Ascending aorta (tissue), 2 donors: ENCODE measurements around the gene RIMBP2. TPM values are rescaled to one million over a fixed set of nuclear protein-coding genes. Genes with fewer than 3 reads are reported as not detected.

ENCODE experiments used
- DNase-seq, 2 donors: peaks; one replicate each; pipeline ENCODE4 v3.0.0-alpha.2; 2019; ENCODE audit warnings: low spot score in 2 of 2
- H3K27ac ChIP-seq, 2 donors: fragments of 200-600 bp; sonication (generic); one replicate each; pipeline ENCODE4 v1.5.1; 2016 to 2017; ENCODE audit warnings: mild to moderate bottlenecking in 1 of 2
- H3K27me3 ChIP-seq: fragments of 200-600 bp; sonication (generic); one replicate; pipeline ENCODE4 v1.5.1; 2017
- H3K36me3 ChIP-seq, 2 donors: fragments of 200-600 bp; sonication (generic); one replicate each; pipeline ENCODE4 v1.5.1; 2016
- H3K4me1 ChIP-seq, 2 donors: fragments of 200-600 bp; sonication (generic); one replicate each; pipeline ENCODE4 v1.5.1; 2016 to 2017; ENCODE audit warnings: mild to moderate bottlenecking in 1 of 2
- H3K4me3 ChIP-seq, 2 donors: fragments of 200-600 bp; sonication (generic); one replicate each; pipeline ENCODE4 v1.5.1; 2016 to 2017; ENCODE audit warnings: mild to moderate bottlenecking in 1 of 2
- H3K9me3 ChIP-seq, 2 donors: fragments of 200-600 bp; sonication (generic); one replicate each; pipeline ENCODE4 v1.5.1; 2016
- intact Hi-C: fragments of 100-400 bp; cut with DNase I; formaldehyde crosslinking; loops from one replicate; pipeline ENCODE4 v1.15.1; 2023
- total RNA-seq: library from RNA; depleted of rRNA; stranded (reverse); fragments of >200 nt; gene quantifications from one replicate; pipeline ENCODE4 v1.1.0, GENCODE V29; 2016
- TF ChIP-seq, protein P1 (sequence below), 3 experiments: fragments of 200-600 bp in 2 of 3; fragments of 450-650 bp in 1 of 3; sonication (generic) in 2 of 3; IDR thresholded peaks; one replicate each; pipeline ENCODE4 v1.5.1; 2016 to 2019; ENCODE audit warnings: antibody characterized with exemption in 3 of 3, mild to moderate bottlenecking in 1 of 3, moderate library complexity in 1 of 3

The RIMBP2 gene
- total RNA-seq, 1 donor from 2014 or later = not detected

DNA sequence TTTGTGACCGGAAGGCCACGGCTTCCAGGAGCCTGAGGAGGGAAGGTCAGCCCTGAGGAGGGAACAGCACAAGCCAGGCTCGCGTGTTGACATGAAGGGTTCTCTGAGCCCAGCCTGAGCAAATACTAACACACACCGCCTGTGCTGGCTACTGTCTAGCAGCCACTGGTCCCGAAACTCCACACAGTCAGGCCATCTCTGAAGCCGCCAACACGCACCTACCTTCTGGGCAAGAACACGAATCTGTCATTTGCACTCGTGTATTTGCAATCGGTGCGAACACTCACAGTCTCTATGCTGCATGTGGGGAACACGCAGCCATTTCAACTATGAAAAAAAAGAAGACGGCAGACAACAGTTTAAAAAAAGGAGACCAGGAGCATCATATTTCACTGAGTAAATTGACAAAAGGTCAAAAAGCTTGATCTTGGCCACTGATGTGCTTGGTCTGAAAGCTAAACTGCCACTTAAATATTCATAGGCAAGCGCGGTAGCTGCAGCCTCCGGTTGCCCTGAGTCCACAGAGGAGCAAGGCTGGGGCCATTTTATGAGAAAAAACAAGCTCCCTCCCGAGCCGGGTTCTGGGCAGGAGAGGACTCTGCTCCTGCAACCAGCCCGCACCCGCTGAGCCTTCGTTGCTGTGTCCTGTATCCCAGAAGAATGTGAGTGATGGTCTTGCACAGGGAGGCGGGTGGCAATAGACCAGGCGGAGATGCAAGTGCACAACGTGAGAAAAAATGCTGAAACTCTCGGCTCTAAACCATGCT lies 57.8 kb downstream of the RIMBP2 start:
- H3K36me3 ChIP-seq = no peaks in the 10 kb centered on the region
- DNase-seq = no peak
- H3K4me1 ChIP-seq = no peaks in the 10 kb centered on the region
- H3K27me3 ChIP-seq = no peaks in the 10 kb centered on the region
- no peak overlapping the region for H3K4me3 ChIP-seq
- H3K27ac ChIP-seq = no peak overlapping the region
- TF ChIP-seq, protein P1, sequence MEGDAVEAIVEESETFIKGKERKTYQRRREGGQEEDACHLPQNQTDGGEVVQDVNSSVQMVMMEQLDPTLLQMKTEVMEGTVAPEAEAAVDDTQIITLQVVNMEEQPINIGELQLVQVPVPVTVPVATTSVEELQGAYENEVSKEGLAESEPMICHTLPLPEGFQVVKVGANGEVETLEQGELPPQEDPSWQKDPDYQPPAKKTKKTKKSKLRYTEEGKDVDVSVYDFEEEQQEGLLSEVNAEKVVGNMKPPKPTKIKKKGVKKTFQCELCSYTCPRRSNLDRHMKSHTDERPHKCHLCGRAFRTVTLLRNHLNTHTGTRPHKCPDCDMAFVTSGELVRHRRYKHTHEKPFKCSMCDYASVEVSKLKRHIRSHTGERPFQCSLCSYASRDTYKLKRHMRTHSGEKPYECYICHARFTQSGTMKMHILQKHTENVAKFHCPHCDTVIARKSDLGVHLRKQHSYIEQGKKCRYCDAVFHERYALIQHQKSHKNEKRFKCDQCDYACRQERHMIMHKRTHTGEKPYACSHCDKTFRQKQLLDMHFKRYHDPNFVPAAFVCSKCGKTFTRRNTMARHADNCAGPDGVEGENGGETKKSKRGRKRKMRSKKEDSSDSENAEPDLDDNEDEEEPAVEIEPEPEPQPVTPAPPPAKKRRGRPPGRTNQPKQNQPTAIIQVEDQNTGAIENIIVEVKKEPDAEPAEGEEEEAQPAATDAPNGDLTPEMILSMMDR (IDR thresholded peaks at IDR 0.05) = no peak
- intact Hi-C loops = no loop called here
- H3K9me3 ChIP-seq = no peaks in the 10 kb centered on the region

DNA sequence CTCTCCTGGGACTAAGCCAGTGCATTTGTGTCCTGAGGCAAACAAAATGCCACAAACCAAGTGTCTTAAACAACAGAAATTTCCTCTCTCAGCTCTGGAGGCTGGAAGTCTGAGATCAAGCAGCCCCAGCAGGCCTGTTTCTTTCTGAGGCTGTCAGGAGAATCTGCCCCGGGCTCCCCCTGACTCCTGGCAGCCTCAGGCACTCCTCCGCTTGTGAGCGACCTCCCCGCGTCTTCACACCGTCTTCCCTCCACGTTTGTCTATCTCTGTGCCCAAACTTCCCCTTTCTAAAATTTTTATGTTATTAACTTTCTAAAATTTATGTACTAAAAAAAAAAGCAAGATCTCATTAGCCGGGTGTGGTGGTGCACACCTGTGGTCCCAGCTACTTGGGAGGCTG lies 59.7 kb downstream of the RIMBP2 start:
- no peak for DNase-seq
- H3K4me1 ChIP-seq = no peaks in the 10 kb centered on the region
- H3K9me3 ChIP-seq = no peaks in the 10 kb centered on the region
- no peak overlapping the region for H3K27ac ChIP-seq
- TF ChIP-seq, protein P1 (IDR thresholded peaks at IDR 0.05) = no peak
- no peaks in the 10 kb centered on the region for H3K27me3 ChIP-seq
- H3K4me3 ChIP-seq = no peak overlapping the region
- intact Hi-C loops = no loop called here
- H3K36me3 ChIP-seq = no peaks in the 10 kb centered on the region

DNA sequence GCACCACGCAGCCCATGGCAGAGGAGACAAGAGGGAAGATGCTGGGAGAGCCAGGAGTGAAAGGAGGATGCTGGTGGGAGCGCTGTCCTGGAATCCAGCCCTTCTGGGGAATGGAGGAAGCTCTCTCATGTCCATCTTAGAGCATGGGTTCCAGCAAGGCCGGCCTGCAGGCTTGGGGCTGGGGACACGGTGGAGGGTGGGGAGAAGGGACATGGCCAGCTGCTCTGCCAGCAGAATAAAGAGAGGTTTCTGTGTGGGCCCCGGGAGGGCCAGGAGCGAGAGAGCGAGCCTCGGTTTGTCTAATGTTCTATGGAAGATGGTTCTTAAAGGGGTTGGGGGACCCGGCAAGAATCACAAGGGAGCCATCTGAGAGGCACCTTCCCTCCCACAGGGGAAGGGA lies 60.2 kb downstream of the RIMBP2 start:
- no peak overlapping the region for H3K27ac ChIP-seq
- H3K4me1 ChIP-seq = no peaks in the 10 kb centered on the region
- no peaks in the 10 kb centered on the region for H3K27me3 ChIP-seq
- no peaks in the 10 kb centered on the region for H3K9me3 ChIP-seq
- TF ChIP-seq, protein P1 (IDR thresholded peaks at IDR 0.05) = no peak
- no peaks in the 10 kb centered on the region for H3K36me3 ChIP-seq
- intact Hi-C loops = no loop called here
- H3K4me3 ChIP-seq = no peak overlapping the region
- DNase-seq = no peak

DNA sequence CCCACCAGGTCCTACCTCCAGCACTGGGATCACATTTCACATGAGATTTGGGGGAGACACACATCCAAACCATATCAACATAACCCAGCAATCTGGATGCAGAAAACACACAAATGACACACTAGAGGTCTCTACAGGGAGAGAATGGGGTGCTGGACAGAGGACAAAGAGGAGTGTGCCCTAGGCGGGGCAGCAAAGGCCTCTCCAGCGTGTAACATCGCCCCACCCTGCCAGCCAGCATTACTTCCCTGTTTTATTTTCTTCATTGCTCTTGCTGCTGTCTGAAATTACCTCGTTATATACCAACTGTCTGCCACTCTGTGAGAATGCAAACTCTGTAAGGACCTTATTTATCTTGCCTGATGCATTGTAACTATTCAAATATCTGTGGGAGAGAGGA lies 61.1 kb downstream of the RIMBP2 start:
- Histone ChIP-seq H3K4me1 (no peaks in the 10 kb centered on the region), H3K9me3 (no peaks in the 10 kb centered on the region), H3K27ac (no peak overlapping the region), H3K4me3 (no peak overlapping the region), H3K27me3 (no peaks in the 10 kb centered on the region), H3K36me3 (no peaks in the 10 kb centered on the region)
- no peak for DNase-seq
- intact Hi-C loops = no loop called here
- TF ChIP-seq, protein P1 (IDR thresholded peaks at IDR 0.05) = no peak

DNA sequence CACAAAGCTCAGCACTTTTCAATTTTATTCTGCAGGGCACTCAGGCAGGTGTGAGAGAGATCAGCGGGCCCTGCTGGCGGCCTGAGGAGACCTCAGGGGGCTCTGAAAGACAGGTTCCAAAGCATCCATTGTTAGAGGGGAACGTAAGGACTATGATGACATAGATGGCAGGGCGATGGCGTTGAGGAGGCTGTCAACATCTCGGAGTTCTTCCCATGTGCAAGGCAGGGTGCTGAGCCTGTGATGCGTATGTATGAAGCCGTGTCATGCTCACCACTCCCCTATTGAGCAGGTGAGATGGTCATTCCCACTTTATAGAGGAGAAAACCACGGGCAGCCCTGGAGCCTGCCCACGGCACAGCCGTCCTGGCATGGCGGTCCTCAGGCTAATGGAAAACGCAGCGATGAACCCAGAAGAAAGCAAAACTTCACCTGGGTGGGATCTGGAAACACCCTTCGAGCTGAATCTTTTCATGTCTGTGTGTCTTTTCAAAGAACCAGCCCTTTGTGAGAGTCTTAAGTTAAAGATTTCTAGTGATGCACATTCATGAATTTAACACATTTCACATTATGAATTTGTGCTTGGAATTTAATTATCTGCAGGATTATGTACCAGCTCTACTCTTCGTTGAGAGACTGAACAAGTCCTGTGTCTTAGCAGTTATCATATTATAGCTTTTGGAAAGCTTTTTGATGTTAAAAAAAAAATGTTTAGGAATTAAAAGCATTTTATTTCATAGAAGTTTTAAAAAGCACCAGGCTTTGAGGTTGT lies 64.7 kb downstream of the RIMBP2 start:
- H3K36me3 ChIP-seq = no peaks in the 10 kb centered on the region
- H3K27me3 ChIP-seq = no peaks in the 10 kb centered on the region
- no peak for DNase-seq
- no peak overlapping the region for H3K4me3 ChIP-seq
- H3K4me1 ChIP-seq = no peaks in the 10 kb centered on the region
- intact Hi-C loops = no loop called here
- TF ChIP-seq, protein P1 (IDR thresholded peaks at IDR 0.05) = no peak
- no peak overlapping the region for H3K27ac ChIP-seq
- H3K9me3 ChIP-seq = no peaks in the 10 kb centered on the region
